Body of pancreas (tissue), 4 donors: ENCODE measurements around the gene ARHGAP6.

Source experiments
- POLR2A ChIP-seq, 3 donors: fragments of 450-650 bp; IDR thresholded peaks; one replicate each; pipeline ENCODE4 v1.6.1; 2016; ENCODE audit warnings: antibody characterized with exemption in 3 of 3, mild to moderate bottlenecking in 2 of 3
- TF ChIP-seq, protein P1 (sequence below), 7 experiments: fragments of 450-650 bp in 4 of 7; fragments of 200-600 bp in 3 of 7; sonication (generic) in 3 of 7; IDR thresholded peaks; one replicate each; pipeline ENCODE4 v1.5.1; 2016 to 2019; ENCODE audit warnings: antibody characterized with exemption in 7 of 7

DNA sequence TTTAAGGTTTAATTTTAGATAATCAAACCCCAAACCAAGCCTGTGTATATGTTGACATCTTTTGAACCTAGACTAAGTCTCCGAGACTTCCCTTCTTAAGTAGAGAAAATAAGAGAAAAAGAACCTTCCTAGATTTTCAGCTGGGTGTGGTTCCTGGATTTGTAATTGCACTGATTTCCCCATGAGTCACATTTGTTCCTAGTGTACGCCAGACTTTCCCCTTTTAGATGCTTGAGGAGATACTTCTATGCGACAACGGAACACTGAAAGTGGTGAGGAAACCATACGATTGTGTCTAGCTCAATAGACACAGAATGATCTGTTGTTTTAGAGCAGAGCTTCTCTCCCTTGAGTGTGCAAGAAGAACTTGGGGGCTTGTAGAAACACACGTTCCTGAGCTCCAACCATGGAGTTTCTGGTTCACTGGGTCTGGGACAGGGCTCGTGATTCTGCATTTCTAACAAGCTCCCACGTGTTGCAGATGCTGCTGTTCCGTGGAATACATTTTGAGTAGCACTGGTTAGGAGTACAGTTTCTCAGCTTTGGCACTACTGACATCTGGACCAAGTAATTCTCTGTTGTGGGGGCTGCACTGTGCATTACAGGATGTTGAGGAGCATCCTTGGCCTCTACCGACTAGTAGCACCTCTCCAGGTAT is 285.4 kb downstream of the ARHGAP6 start:
- TF ChIP-seq, protein P1, sequence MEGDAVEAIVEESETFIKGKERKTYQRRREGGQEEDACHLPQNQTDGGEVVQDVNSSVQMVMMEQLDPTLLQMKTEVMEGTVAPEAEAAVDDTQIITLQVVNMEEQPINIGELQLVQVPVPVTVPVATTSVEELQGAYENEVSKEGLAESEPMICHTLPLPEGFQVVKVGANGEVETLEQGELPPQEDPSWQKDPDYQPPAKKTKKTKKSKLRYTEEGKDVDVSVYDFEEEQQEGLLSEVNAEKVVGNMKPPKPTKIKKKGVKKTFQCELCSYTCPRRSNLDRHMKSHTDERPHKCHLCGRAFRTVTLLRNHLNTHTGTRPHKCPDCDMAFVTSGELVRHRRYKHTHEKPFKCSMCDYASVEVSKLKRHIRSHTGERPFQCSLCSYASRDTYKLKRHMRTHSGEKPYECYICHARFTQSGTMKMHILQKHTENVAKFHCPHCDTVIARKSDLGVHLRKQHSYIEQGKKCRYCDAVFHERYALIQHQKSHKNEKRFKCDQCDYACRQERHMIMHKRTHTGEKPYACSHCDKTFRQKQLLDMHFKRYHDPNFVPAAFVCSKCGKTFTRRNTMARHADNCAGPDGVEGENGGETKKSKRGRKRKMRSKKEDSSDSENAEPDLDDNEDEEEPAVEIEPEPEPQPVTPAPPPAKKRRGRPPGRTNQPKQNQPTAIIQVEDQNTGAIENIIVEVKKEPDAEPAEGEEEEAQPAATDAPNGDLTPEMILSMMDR (IDR thresholded peaks at IDR 0.05) = no peak
- no peak for TF ChIP-seq POLR2A (IDR thresholded peaks at IDR 0.05)
